OCI-LY1 (cell line): ENCODE measurements around the gene NUDT21.
"Not testable (repeated sequence)": the region's sequence is repeated elsewhere in the genome, so short reads cannot be mapped to it uniquely, and the experiment has no call there.

Experiments used
- EZH2 ChIP-seq: fragments of 200-600 bp; sonication (generic), shearing (Covaris generic); IDR thresholded peaks from 2 replicates; pipeline ENCODE4 v1.8.0; 2017; ENCODE audit warnings: borderline replicate concordance, mixed run types, mild to moderate bottlenecking, antibody characterized with exemption, low read length, moderate library complexity, mixed read lengths
- TF ChIP-seq, protein P1 (sequence below): fragments of 200-600 bp; sonication (generic), shearing (Covaris generic); IDR thresholded peaks from 2 replicates; pipeline ENCODE4 v1.5.1; 2017; ENCODE audit warnings: mild to moderate bottlenecking, antibody characterized with exemption, low read length, moderate library complexity, mixed read lengths

DNA sequence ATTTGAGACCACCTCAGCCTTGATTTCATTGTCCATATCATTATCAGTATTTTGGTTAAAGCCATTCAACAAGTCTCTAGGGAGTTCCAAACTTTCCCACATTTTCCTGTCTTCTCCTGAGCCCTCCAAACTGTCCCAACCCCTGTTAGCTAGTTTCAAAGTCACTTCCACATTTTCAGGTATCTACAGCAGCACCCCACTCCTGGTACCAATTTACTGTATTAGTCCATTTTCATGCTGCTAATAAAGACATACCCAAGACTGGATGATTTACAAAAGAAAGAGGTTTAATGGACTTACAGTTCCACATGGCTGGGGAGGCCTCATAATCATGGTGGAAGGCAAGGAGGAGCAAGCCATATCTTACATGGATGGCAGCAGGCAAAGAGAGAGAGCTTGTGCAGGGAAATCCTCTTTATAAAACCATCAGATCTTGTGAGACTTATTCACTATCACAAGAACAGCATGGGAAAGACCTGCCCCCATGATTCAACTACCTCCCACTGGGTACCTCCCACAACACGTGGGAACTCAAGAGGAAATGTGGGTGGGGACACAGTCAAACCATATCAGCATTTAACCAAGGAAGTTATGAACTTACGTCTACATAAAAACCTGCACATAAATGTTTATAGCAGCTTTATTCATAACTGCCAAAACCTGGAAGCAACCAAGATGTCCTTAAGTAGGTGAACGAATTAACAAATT lies 70.2 kb downstream of the NUDT21 start:
- TF ChIP-seq, protein P1, sequence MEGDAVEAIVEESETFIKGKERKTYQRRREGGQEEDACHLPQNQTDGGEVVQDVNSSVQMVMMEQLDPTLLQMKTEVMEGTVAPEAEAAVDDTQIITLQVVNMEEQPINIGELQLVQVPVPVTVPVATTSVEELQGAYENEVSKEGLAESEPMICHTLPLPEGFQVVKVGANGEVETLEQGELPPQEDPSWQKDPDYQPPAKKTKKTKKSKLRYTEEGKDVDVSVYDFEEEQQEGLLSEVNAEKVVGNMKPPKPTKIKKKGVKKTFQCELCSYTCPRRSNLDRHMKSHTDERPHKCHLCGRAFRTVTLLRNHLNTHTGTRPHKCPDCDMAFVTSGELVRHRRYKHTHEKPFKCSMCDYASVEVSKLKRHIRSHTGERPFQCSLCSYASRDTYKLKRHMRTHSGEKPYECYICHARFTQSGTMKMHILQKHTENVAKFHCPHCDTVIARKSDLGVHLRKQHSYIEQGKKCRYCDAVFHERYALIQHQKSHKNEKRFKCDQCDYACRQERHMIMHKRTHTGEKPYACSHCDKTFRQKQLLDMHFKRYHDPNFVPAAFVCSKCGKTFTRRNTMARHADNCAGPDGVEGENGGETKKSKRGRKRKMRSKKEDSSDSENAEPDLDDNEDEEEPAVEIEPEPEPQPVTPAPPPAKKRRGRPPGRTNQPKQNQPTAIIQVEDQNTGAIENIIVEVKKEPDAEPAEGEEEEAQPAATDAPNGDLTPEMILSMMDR: not testable (repeated sequence)
- not testable (repeated sequence) for TF ChIP-seq EZH2
